SJSA1 (cell line): ENCODE data around the gene KHDC4. TPM values are rescaled to one million over a fixed set of nuclear protein-coding genes. Genes with fewer than 3 reads are reported as not detected.

Source experiments
- DNase-seq, 2 experiments: peaks; one replicate each; pipeline ENCODE4 v3.0.0-alpha.2; 2015 to 2020; ENCODE audit warnings: low spot score in 2 of 2, low read depth in 1 of 2
- H3K27ac ChIP-seq: fragments of 250-450 bp; sonication (Bioruptor Pico); 2 replicates; pipeline ENCODE4 v1.5.1; 2020; ENCODE audit warnings: mild to moderate bottlenecking, moderate library complexity
- H3K27me3 ChIP-seq: fragments of 250-450 bp; sonication (Bioruptor Pico); replicated peaks from 2 replicates; pipeline ENCODE4 v1.5.1; 2020; ENCODE audit warnings: mild to moderate bottlenecking, moderate library complexity
- H3K36me3 ChIP-seq: fragments of 250-450 bp; sonication (Bioruptor Pico); 2 replicates; pipeline ENCODE4 v1.5.1; 2020; ENCODE audit warnings: mild to moderate bottlenecking
- H3K4me1 ChIP-seq: fragments of 250-450 bp; sonication (Bioruptor Pico); replicated peaks from 2 replicates; pipeline ENCODE4 v1.6.1; 2021; ENCODE audit warnings: mild to moderate bottlenecking
- H3K4me3 ChIP-seq: fragments of 250-450 bp; sonication (Bioruptor Pico); 2 replicates; pipeline ENCODE4 v1.5.1; 2020; ENCODE audit warnings: mild to moderate bottlenecking
- H3K9me3 ChIP-seq: fragments of 250-450 bp; sonication (Bioruptor Pico); replicated peaks from 2 replicates; pipeline ENCODE4 v1.5.1; 2020; ENCODE audit warnings: mild to moderate bottlenecking
- total RNA-seq: library from RNA; depleted of rRNA; stranded (reverse); fragments of >200 nt; shearing (Covaris generic); gene quantifications from 2 replicates; pipeline ENCODE4 v1.2.3, GENCODE V29; 2014; rRNA removed

Gene KHDC4
- 31.5 and 63.9 TPM in 2 replicates for total RNA-seq

- Histone ChIP-seq H3K27me3 (no peaks in the 10 kb centered on the region), H3K36me3 (peaks cover 48% of the 10 kb centered on the region), H3K4me1 (peaks cover 30% of the 10 kb centered on the region), H3K27ac (peak within 1 kb of the TSS; percentile 60), H3K9me3 (no peaks in the 10 kb centered on the region), H3K4me3 (peak within 1 kb of the TSS; percentile 55)
- DNase-seq, result peak; percentile 96 to 97
These were observed at the start of gene KHDC4 for GRCh38 chr1:155934097-155934935. Gene KHDC4, minus strand, starts transcription at chr1:155934413. Its CDS starts 40 bp downstream, at chr1:155934373.

- DNase-seq, result peak; percentile 91 to 92
- H3K36me3 ChIP-seq, result peaks cover 5% of the 10 kb centered on the region
- H3K4me3 ChIP-seq, result peak overlapping the region; percentile 19
- H3K4me1 ChIP-seq, result peaks cover 56% of the 10 kb centered on the region
- H3K27ac ChIP-seq, result peak overlapping the region; percentile 71
- no peaks in the 10 kb centered on the region for H3K27me3 ChIP-seq
- H3K9me3 ChIP-seq, result no peaks in the 10 kb centered on the region
These were observed 49.2 kb upstream of the KHDC4 start for GRCh38 chr1:155983191-155984024.

- Histone ChIP-seq H3K27me3 (no peaks in the 10 kb centered on the region), H3K27ac (peak overlapping the region; percentile 71), H3K36me3 (peaks cover 8% of the 10 kb centered on the region), H3K4me3 (peak overlapping the region; percentile 19; the same call in 1 of the 2 replicates), H3K4me1 (peaks cover 61% of the 10 kb centered on the region), H3K9me3 (no peaks in the 10 kb centered on the region)
- no peak for DNase-seq
These were observed 47.9 kb upstream of the KHDC4 start for GRCh38 chr1:155982106-155982505.

GRCh38 chr1:155981266-155982088 is 47.3 kb upstream of the KHDC4 start:
- Histone ChIP-seq H3K4me1 (peaks cover 66% of the 10 kb centered on the region), H3K36me3 (peaks cover 8% of the 10 kb centered on the region)
- no peak for DNase-seq

GRCh38 chr1:155979597-155980343 is 45.6 kb upstream of the KHDC4 start:
- no peak for DNase-seq

More at GRCh38 chr1:155981266-155982088, 47.3 kb upstream of the KHDC4 start:
- H3K27me3 ChIP-seq, result no peaks in the 10 kb centered on the region
- no peaks in the 10 kb centered on the region for H3K9me3 ChIP-seq
- 0 out of 2 replicates have a peak overlapping the region, but pooled peaks have one; percentile 71 for H3K27ac ChIP-seq
- no peak overlapping the region for H3K4me3 ChIP-seq

GRCh38 chr1:155978973-155979429 is 44.8 kb upstream of the KHDC4 start:
- no peaks in the 10 kb centered on the region for H3K9me3 ChIP-seq
- DNase-seq, result no peak
- peaks cover 20% of the 10 kb centered on the region for H3K36me3 ChIP-seq
- peak overlapping the region; percentile 81 for H3K27ac ChIP-seq
- H3K4me1 ChIP-seq, result peaks cover 85% of the 10 kb centered on the region
- peak overlapping the region; percentile 78 for H3K4me3 ChIP-seq
- no peaks in the 10 kb centered on the region for H3K27me3 ChIP-seq

More at GRCh38 chr1:155979597-155980343, 45.6 kb upstream of the KHDC4 start:
- H3K9me3 ChIP-seq, result no peaks in the 10 kb centered on the region
- H3K27me3 ChIP-seq, result no peaks in the 10 kb centered on the region
- peak overlapping the region; percentile 81 for H3K27ac ChIP-seq
- H3K4me1 ChIP-seq, result peaks cover 83% of the 10 kb centered on the region
- H3K4me3 ChIP-seq, result peak overlapping the region; percentile 78; the same call in 1 of the 2 replicates
- H3K36me3 ChIP-seq, result peaks cover 13% of the 10 kb centered on the region

GRCh38 chr1:155978325-155978972 is 44.2 kb upstream of the KHDC4 start, which contains the start of gene ARHGEF2:
Gene ARHGEF2, minus strand, starts transcription at chr1:155978547. Its CDS starts 120 bp downstream, at chr1:155978427.
- Histone ChIP-seq H3K4me1 (peaks cover 80% of the 10 kb centered on the region), H3K27ac (peak within 1 kb of the TSS; percentile 81), H3K27me3 (no peaks in the 10 kb centered on the region), H3K36me3 (peaks cover 22% of the 10 kb centered on the region), H3K4me3 (peak within 1 kb of the TSS; percentile 78), H3K9me3 (no peaks in the 10 kb centered on the region)
- peak; percentile 65 to 83 for DNase-seq

- peaks cover 73% of the 10 kb centered on the region for H3K4me1 ChIP-seq
- H3K9me3 ChIP-seq, result no peaks in the 10 kb centered on the region
- H3K4me3 ChIP-seq, result peak overlapping the region; percentile 78
- peak overlapping the region; percentile 81 for H3K27ac ChIP-seq
- peaks cover 28% of the 10 kb centered on the region for H3K36me3 ChIP-seq
- DNase-seq, result peak in 1 of 2 experiments; percentile 46
- no peaks in the 10 kb centered on the region for H3K27me3 ChIP-seq
These were observed 43.6 kb upstream of the KHDC4 start for GRCh38 chr1:155977690-155978324.

- H3K4me1 ChIP-seq, result peaks cover 69% of the 10 kb centered on the region
- no peaks in the 10 kb centered on the region for H3K27me3 ChIP-seq
- peaks cover 35% of the 10 kb centered on the region for H3K36me3 ChIP-seq
- H3K9me3 ChIP-seq, result no peaks in the 10 kb centered on the region
- peak overlapping the region; percentile 78 for H3K4me3 ChIP-seq
- peak overlapping the region; percentile 81 for H3K27ac ChIP-seq
- no peak for DNase-seq
These were observed 42.9 kb upstream of the KHDC4 start for GRCh38 chr1:155976913-155977689.

GRCh38 chr1:155976062-155976912 is 42.1 kb upstream of the KHDC4 start:
- DNase-seq, result peak; percentile 86 to 91
- H3K4me1 ChIP-seq, result peaks cover 63% of the 10 kb centered on the region
- H3K36me3 ChIP-seq, result peaks cover 37% of the 10 kb centered on the region
- no peaks in the 10 kb centered on the region for H3K27me3 ChIP-seq
- H3K27ac ChIP-seq, result peak overlapping the region; percentile 67
- H3K9me3 ChIP-seq, result no peaks in the 10 kb centered on the region
- H3K4me3 ChIP-seq, result peak overlapping the region; percentile 78
